SU-DHL-6 (cell line): ENCODE data around the gene CHD2.

Experiments
- H2AFZ ChIP-seq: fragments of 200-600 bp; sonication (generic); 2 replicates; pipeline ENCODE4 v1.6.1; 2014; ENCODE audit warnings: low read depth, mild to moderate bottlenecking, moderate library complexity, mixed read lengths, antibody characterized with exemption, low read length; ENCODE audit not compliant: severe bottlenecking
- H3F3A ChIP-seq: fragments of 200-600 bp; shearing (Covaris generic); 2 replicates; pipeline ENCODE4 v1.6.0; 2016; ENCODE audit warnings: antibody characterized with exemption, mild to moderate bottlenecking; ENCODE audit not compliant: insufficient read depth
- H3K27ac ChIP-seq: fragments of 200-600 bp; sonication (generic); 2 replicates; pipeline ENCODE4 v1.5.1; 2016; ENCODE audit warnings: low read depth, mild to moderate bottlenecking, low read length, moderate library complexity, mixed read lengths
- H3K27me3 ChIP-seq: fragments of 200-600 bp; sonication (generic), shearing (Covaris generic); 2 replicates; pipeline ENCODE4 v1.6.0; 2014; ENCODE audit warnings: mild to moderate bottlenecking, low read length
- H3K36me3 ChIP-seq: fragments of 200-600 bp; sonication (generic); 2 replicates; pipeline ENCODE4 v1.6.1; 2014; ENCODE audit warnings: mild to moderate bottlenecking, low read length, mixed read lengths
- H3K4me2 ChIP-seq: fragments of 300-600, 200-600 bp; shearing (Covaris generic), sonication (generic); 2 replicates; pipeline ENCODE4 v1.6.0; 2014; ENCODE audit warnings: low read length, low read depth, mild to moderate bottlenecking; ENCODE audit not compliant: poor library complexity, severe bottlenecking
- H3K4me3 ChIP-seq: fragments of 200-600 bp; sonication (generic); 2 replicates; pipeline ENCODE4 v1.5.1; 2014; ENCODE audit warnings: antibody characterized with exemption, low read length, mild to moderate bottlenecking, mixed read lengths; ENCODE audit not compliant: insufficient read depth, poor library complexity, severe bottlenecking
- H3K79me2 ChIP-seq: fragments of 200-600 bp; sonication (generic); 2 replicates; pipeline ENCODE4 v1.6.1; 2014; ENCODE audit warnings: mild to moderate bottlenecking, low read length, moderate library complexity; ENCODE audit not compliant: insufficient read depth
- H3K9ac ChIP-seq: fragments of 200-600 bp; sonication (generic); 2 replicates; pipeline ENCODE4 v1.7.0; 2014; ENCODE audit warnings: mild to moderate bottlenecking, low read length
- H3K9me2 ChIP-seq: fragments of 200-600 bp; sonication (generic); replicated peaks from 2 replicates; pipeline ENCODE4 v1.6.1; 2014; ENCODE audit warnings: low read length; ENCODE audit not compliant: insufficient read depth
- H3K9me3 ChIP-seq: fragments of 200-600 bp; sonication (generic); 2 replicates; pipeline ENCODE4 v1.6.1; 2014; ENCODE audit warnings: low read length, mixed read lengths; ENCODE audit not compliant: insufficient read depth
- H4K20me1 ChIP-seq: fragments of 200-600 bp; sonication (generic); 2 replicates; pipeline ENCODE4 v1.6.1; 2014; ENCODE audit warnings: low read depth, mild to moderate bottlenecking, antibody characterized with exemption, low read length, moderate library complexity, mixed read lengths
- CTCF ChIP-seq: fragments of 200-600 bp; sonication (generic); IDR thresholded peaks from one replicate; pipeline ENCODE4 v1.5.1; 2017; ENCODE audit warnings: antibody characterized with exemption, mild to moderate bottlenecking, low read length, moderate library complexity; ENCODE audit not compliant: insufficient read depth, poor library complexity, severe bottlenecking
- EZH2phosphoT487 ChIP-seq: fragments of 200-600 bp; sonication (generic), shearing (Covaris generic); conservative IDR thresholded peaks from 2 replicates; pipeline ENCODE4 v1.6.1; 2018; ENCODE audit warnings: mild to moderate bottlenecking, antibody characterized with exemption, low read length, moderate library complexity, mixed read lengths

The CHD2 gene

GRCh38 chr15:93066834-93067648 is 166.9 kb downstream of the CHD2 start:
- Histone ChIP-seq H4K20me1 (no peaks in the 10 kb centered on the region), H3K9ac (no peak overlapping the region), H3K79me2 (no peaks in the 10 kb centered on the region), H3K9me2 (no peaks in the 10 kb centered on the region), H3K27me3 (no peaks in the 10 kb centered on the region), H3K36me3 (no peaks in the 10 kb centered on the region), H3K9me3 (no peaks in the 10 kb centered on the region), H2AFZ (no peak overlapping the region), H3F3A (no peaks in the 10 kb centered on the region), H3K4me2 (no peak overlapping the region), H3K27ac (no peak overlapping the region), H3K4me3 (no peak overlapping the region)
- TF ChIP-seq CTCF (no peak), EZH2phosphoT487 (no peak)

GRCh38 chr15:93067649-93068085 is 167.5 kb downstream of the CHD2 start:
- Histone ChIP-seq H2AFZ (no peak overlapping the region), H3K27me3 (no peaks in the 10 kb centered on the region), H3F3A (no peaks in the 10 kb centered on the region), H3K9me2 (no peaks in the 10 kb centered on the region), H3K36me3 (no peaks in the 10 kb centered on the region), H4K20me1 (no peaks in the 10 kb centered on the region), H3K9ac (no peak overlapping the region), H3K27ac (no peak overlapping the region), H3K4me2 (no peak overlapping the region), H3K79me2 (no peaks in the 10 kb centered on the region), H3K9me3 (no peaks in the 10 kb centered on the region), H3K4me3 (no peak overlapping the region)
- TF ChIP-seq CTCF (no peak), EZH2phosphoT487 (no peak)

GRCh38 chr15:93068581-93069199 is 168.6 kb downstream of the CHD2 start:
- Histone ChIP-seq H2AFZ (no peak overlapping the region), H3F3A (no peaks in the 10 kb centered on the region), H3K4me3 (no peak overlapping the region), H3K9me2 (no peaks in the 10 kb centered on the region), H3K36me3 (no peaks in the 10 kb centered on the region), H3K27me3 (no peaks in the 10 kb centered on the region), H3K9ac (no peak overlapping the region), H3K4me2 (no peak overlapping the region), H3K79me2 (no peaks in the 10 kb centered on the region), H3K27ac (no peak overlapping the region), H4K20me1 (no peaks in the 10 kb centered on the region), H3K9me3 (no peaks in the 10 kb centered on the region)
- TF ChIP-seq EZH2phosphoT487 (no peak), CTCF (no peak)
